HUES48 (cell line): Measurements from ENCODE around the gene TMED1.
"Not testable (repeated sequence)": the region's sequence is repeated elsewhere in the genome, so short reads cannot be mapped to it uniquely, and the experiment has no call there.

Experiments used
- H3K27ac ChIP-seq: one replicate; pipeline ENCODE4 v1.7.0; 2013; ENCODE audit warnings: low read depth, low read length, inconsistent platforms
- H3K27me3 ChIP-seq: 2 replicates; pipeline ENCODE4 v1.6.1; 2013; ENCODE audit warnings: mild to moderate bottlenecking, low read length; ENCODE audit not compliant: control insufficient read depth, insufficient read depth
- H3K36me3 ChIP-seq: 2 replicates; pipeline ENCODE4 v1.6.1; 2013; ENCODE audit warnings: low read length; ENCODE audit not compliant: control insufficient read depth, insufficient read depth
- H3K4me1 ChIP-seq: 2 replicates; pipeline ENCODE4 v1.6.1; 2013; ENCODE audit warnings: mild to moderate bottlenecking, low read length; ENCODE audit not compliant: control insufficient read depth, insufficient read depth
- H3K4me3 ChIP-seq: 2 replicates; pipeline ENCODE4 v1.5.1; 2013; ENCODE audit warnings: mild to moderate bottlenecking, low read depth, low read length
- H3K9ac ChIP-seq: 2 replicates; pipeline ENCODE4 v1.6.1; 2013; ENCODE audit warnings: mild to moderate bottlenecking, low read depth, low read length, moderate library complexity
- H3K9me3 ChIP-seq: 2 replicates; pipeline ENCODE4 v1.6.1; 2013; ENCODE audit warnings: low read length; ENCODE audit not compliant: control insufficient read depth, insufficient read depth

Gene TMED1

GRCh38 chr19:10858204-10858828, 22.3 kb upstream of the TMED1 start:
- no peaks in the 10 kb centered on the region for H3K27me3 ChIP-seq
- no peaks in the 10 kb centered on the region for H3K9me3 ChIP-seq
- no peak overlapping the region for H3K27ac ChIP-seq
- no peak overlapping the region for H3K9ac ChIP-seq
- H3K4me1 ChIP-seq, result no peaks in the 10 kb centered on the region
- H3K4me3 ChIP-seq, result no peak overlapping the region
- H3K36me3 ChIP-seq, result no peaks in the 10 kb centered on the region

GRCh38 chr19:10856899-10857298, 20.9 kb upstream of the TMED1 start:
- H3K27ac ChIP-seq, H3K4me1 ChIP-seq, H3K4me3 ChIP-seq: not testable (repeated sequence)

GRCh38 chr19:10855879-10856522, 20.0 kb upstream of the TMED1 start:
- Histone ChIP-seq H3K36me3 (no peaks in the 10 kb centered on the region), H3K9ac (no peak overlapping the region), H3K9me3 (no peaks in the 10 kb centered on the region), H3K4me3 (no peak overlapping the region), H3K27me3 (no peaks in the 10 kb centered on the region), H3K4me1 (no peaks in the 10 kb centered on the region), H3K27ac (no peak overlapping the region)

More at GRCh38 chr19:10856899-10857298, 20.9 kb upstream of the TMED1 start:
- H3K9me3 ChIP-seq, H3K9ac ChIP-seq, H3K27me3 ChIP-seq, H3K36me3 ChIP-seq: not testable (repeated sequence)

- Histone ChIP-seq H3K27me3 (no peaks in the 10 kb centered on the region), H3K27ac (no peak overlapping the region), H3K36me3 (no peaks in the 10 kb centered on the region), H3K4me1 (no peaks in the 10 kb centered on the region), H3K9ac (no peak overlapping the region), H3K9me3 (no peaks in the 10 kb centered on the region), H3K4me3 (no peak overlapping the region)
These were observed 18.5 kb upstream of the TMED1 start for GRCh38 chr19:10854350-10855089.

- no peaks in the 10 kb centered on the region for H3K4me1 ChIP-seq
- no peak overlapping the region for H3K4me3 ChIP-seq
- H3K9me3 ChIP-seq, result no peaks in the 10 kb centered on the region
- H3K9ac ChIP-seq, result no peak overlapping the region
- H3K36me3 ChIP-seq, result no peaks in the 10 kb centered on the region
- no peaks in the 10 kb centered on the region for H3K27me3 ChIP-seq
- no peak overlapping the region for H3K27ac ChIP-seq
These were observed 16.9 kb upstream of the TMED1 start for GRCh38 chr19:10852941-10853340.

- H3K9ac ChIP-seq, result no peak overlapping the region
- no peak overlapping the region for H3K4me3 ChIP-seq
- no peaks in the 10 kb centered on the region for H3K36me3 ChIP-seq
- no peaks in the 10 kb centered on the region for H3K27me3 ChIP-seq
- no peaks in the 10 kb centered on the region for H3K4me1 ChIP-seq
- H3K9me3 ChIP-seq, result no peaks in the 10 kb centered on the region
- no peak overlapping the region for H3K27ac ChIP-seq
These were observed 16.2 kb upstream of the TMED1 start for GRCh38 chr19:10852098-10852800.

GRCh38 chr19:10850631-10851030, 14.6 kb upstream of the TMED1 start:
- Histone ChIP-seq H3K27me3 (no peaks in the 10 kb centered on the region), H3K27ac (no peak overlapping the region), H3K4me3 (no peak overlapping the region), H3K4me1 (no peaks in the 10 kb centered on the region), H3K36me3 (no peaks in the 10 kb centered on the region), H3K9me3 (no peaks in the 10 kb centered on the region), H3K9ac (no peak overlapping the region)

- no peak within 1 kb of the TSS for H3K27ac ChIP-seq
These were observed 12.3 kb upstream of the TMED1 start, which contains the start of gene C19orf38 for GRCh38 chr19:10848230-10848856. Gene C19orf38 (plus strand): TSS chr19:10848415. CDS start chr19:10848509, 94 bp downstream.

GRCh38 chr19:10846500-10847202, 10.6 kb upstream of the TMED1 start:
- Histone ChIP-seq H3K27ac (no peak overlapping the region), H3K36me3 (no peaks in the 10 kb centered on the region), H3K4me1 (no peaks in the 10 kb centered on the region), H3K4me3 (no peak overlapping the region), H3K9me3 (no peaks in the 10 kb centered on the region), H3K27me3 (no peaks in the 10 kb centered on the region), H3K9ac (no peak overlapping the region)

More at GRCh38 chr19:10848230-10848856, 12.3 kb upstream of the TMED1 start, which contains the start of gene C19orf38:
- Histone ChIP-seq H3K9me3 (no peaks in the 10 kb centered on the region), H3K4me3 (no peak within 1 kb of the TSS), H3K27me3 (no peaks in the 10 kb centered on the region), H3K36me3 (no peaks in the 10 kb centered on the region), H3K4me1 (no peaks in the 10 kb centered on the region), H3K9ac (no peak within 1 kb of the TSS)

- Histone ChIP-seq H3K36me3 (no peaks in the 10 kb centered on the region), H3K27ac (no peak overlapping the region), H3K4me3 (no peak overlapping the region), H3K4me1 (no peaks in the 10 kb centered on the region), H3K27me3 (no peaks in the 10 kb centered on the region), H3K9ac (no peak overlapping the region), H3K9me3 (no peaks in the 10 kb centered on the region)
These were observed 6.8 kb upstream of the TMED1 start for GRCh38 chr19:10842788-10843187.
